Fibroblast of peridontal ligament (primary cell): ENCODE results near the gene BACH2.
A peak's percentile ranks its signal among the peaks of the same experiment; 100 is the strongest.
"Not testable (repeated sequence)": the region's sequence is repeated elsewhere in the genome, so short reads cannot be mapped to it uniquely, and the experiment has no call there.

Experiments
- DNase-seq: peaks from one replicate; pipeline ENCODE4 v3.0.0-alpha.2; 2010; ENCODE audit errors: extremely low read depth

Gene BACH2

GRCh38 chr6:90296341-90297114 is at the start of gene BACH2:
Gene BACH2 (minus strand): TSS chr6:90296843. CDS start chr6:90008844, 287,999 bp downstream.
- DNase-seq: peak; percentile 79

- DNase-seq: peak; percentile 35
These were observed 46.9 kb upstream of the BACH2 start for GRCh38 chr6:90343576-90343975.

- peak; percentile 35 for DNase-seq
These were observed 41.8 kb upstream of the BACH2 start for GRCh38 chr6:90338409-90338808.

- no peak for DNase-seq
These were observed 39.8 kb upstream of the BACH2 start for GRCh38 chr6:90336388-90336947.

GRCh38 chr6:90333928-90334327 is 37.3 kb upstream of the BACH2 start:
- DNase-seq: no peak

GRCh38 chr6:90332978-90333543 is 36.4 kb upstream of the BACH2 start:
- DNase-seq: not testable (repeated sequence)

- DNase-seq: no peak
These were observed 32.9 kb upstream of the BACH2 start for GRCh38 chr6:90329386-90330077.

- peak; percentile 28 for DNase-seq
These were observed 31.4 kb upstream of the BACH2 start for GRCh38 chr6:90328004-90328403.

GRCh38 chr6:90326404-90327057 is 29.9 kb upstream of the BACH2 start:
- no peak for DNase-seq

- DNase-seq: no peak
These were observed 27.1 kb upstream of the BACH2 start for GRCh38 chr6:90323706-90324105.

- no peak for DNase-seq
These were observed 26.4 kb upstream of the BACH2 start for GRCh38 chr6:90322976-90323474.

GRCh38 chr6:90319979-90320685 is 23.5 kb upstream of the BACH2 start:
- no peak for DNase-seq

GRCh38 chr6:90319044-90319443 is 22.4 kb upstream of the BACH2 start:
- peak; percentile 8 for DNase-seq

GRCh38 chr6:90315986-90316385 is 19.3 kb upstream of the BACH2 start:
- no peak for DNase-seq

- DNase-seq: no peak
These were observed 18.8 kb upstream of the BACH2 start for GRCh38 chr6:90315354-90315950.

GRCh38 chr6:90314514-90314913 is 17.9 kb upstream of the BACH2 start:
- DNase-seq: no peak

- no peak for DNase-seq
These were observed 14.9 kb upstream of the BACH2 start for GRCh38 chr6:90311569-90311968.

- no peak for DNase-seq
These were observed 9.3 kb upstream of the BACH2 start for GRCh38 chr6:90305800-90306448.

GRCh38 chr6:90304308-90304707 is 7.7 kb upstream of the BACH2 start:
- DNase-seq: no peak

- no peak for DNase-seq
These were observed 6.4 kb upstream of the BACH2 start for GRCh38 chr6:90303039-90303438.
